H1 (cell line): Measurements from ENCODE around the gene AVPI1. TPM values are rescaled to one million over a fixed set of nuclear protein-coding genes. Genes with fewer than 3 reads are reported as not detected.

Source experiments
- CBX8 ChIP-seq: fragments of 300-800, 300-1000 bp; sonication (generic); IDR thresholded peaks from 2 replicates; pipeline ENCODE4 v1.7.1; 2016; ENCODE audit warnings: low read depth, low read length, borderline replicate concordance
- KDM5A ChIP-seq: fragments of 200-600 bp; IDR thresholded peaks from 2 replicates; pipeline ENCODE4 v1.7.1; 2012; ENCODE audit warnings: mild to moderate bottlenecking, low read length, inconsistent platforms, mixed read lengths
- POLR2A ChIP-seq, 2 experiments: IDR thresholded peaks; 1 replicate in 1 of 2; 2 replicates in 1 of 2; pipeline ENCODE4 v1.6.1; 2011; ENCODE audit warnings: low read depth in 2 of 2, low read length in 2 of 2, mild to moderate bottlenecking in 2 of 2; ENCODE audit errors: control extremely low read depth in 1 of 2
- polyA plus RNA-seq, 7 experiments: library from polyadenylated mRNA; depleted of rRNA in 3 of 7; stranded (reverse) in 5 of 7; unstranded in 2 of 7; fragments of >200 nt in 5 of 7; fragments of 200-250 nt in 2 of 7; gene quantifications; 1 replicate in 5 of 7; 2 replicates in 1 of 7; 4 replicates in 1 of 7; pipeline versions ENCODE4 v1.2.1 to v1.2.3, GENCODE V29; 2011 to 2013; ENCODE audit warnings: missing spikeins in 2 of 7, mixed read lengths in 2 of 7
- total RNA-seq: library from RNA; stranded (reverse); fragmentation: NEBNext Ultra II Directional; extraction: Animal tissue kit (Norgen Biotek cat#: 25700); gene quantifications from 2 replicates; pipeline ENCODE4 v1.2.1, GENCODE V29; 2021

Gene AVPI1
- total and polyA plus RNA-seq, 2 of the 8 experiments (the other 6 are each of a cell fraction or from before 2014, with no cell fraction given) = 9.0 to 13.5 TPM

GRCh38 chr10:97628228-97628627, 58.8 kb downstream of the AVPI1 start (continued):
- TF ChIP-seq CBX8 (no peak), POLR2A (IDR thresholded peaks at IDR 0.05; ENCODE audit: control extremely low read depth in 1 of 2, low read depth in 2 of 2, low read length in 2 of 2) (no peak), KDM5A (no peak)
